HEK293T (cell line): ENCODE data around the gene PDS5B.

Experiments used
- FOXA1 ChIP-seq: fragments of 450-650 bp; IDR thresholded peaks from 2 replicates; pipeline ENCODE4 v1.6.1; 2016; ENCODE audit warnings: mild to moderate bottlenecking
- FOXK2 ChIP-seq: fragments of 450-650 bp; IDR thresholded peaks from 2 replicates; pipeline ENCODE4 v1.6.1; 2016; ENCODE audit warnings: mild to moderate bottlenecking
- SP1 ChIP-seq: fragments of 450-650 bp; IDR thresholded peaks from 2 replicates; pipeline ENCODE4 v1.6.1; 2017

DNA sequence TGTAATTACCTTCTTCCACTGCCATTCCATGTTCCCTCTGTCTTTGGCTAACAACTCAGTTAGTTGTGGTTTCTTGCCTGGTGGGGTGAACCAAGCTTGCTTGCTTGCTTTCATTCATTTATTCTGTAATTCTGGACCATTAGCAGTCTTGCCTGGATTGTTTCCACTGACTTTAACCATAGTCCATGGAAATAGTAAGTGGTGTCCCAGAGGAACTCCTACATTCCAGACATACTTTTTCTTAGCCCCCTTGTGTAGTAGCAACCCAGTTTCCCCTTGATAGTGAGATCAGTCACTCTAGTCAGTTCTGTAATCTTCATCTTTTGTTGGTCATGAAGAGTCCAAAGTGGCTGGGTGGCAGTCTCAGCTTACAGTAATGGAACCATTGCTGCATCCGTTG is 23.2 kb downstream of the PDS5B start:
- no peak for TF ChIP-seq FOXK2
- TF ChIP-seq SP1 = no peak
- TF ChIP-seq FOXA1 = no peak
